IMR-90 (cell line): ENCODE measurements around the gene SLC4A11. TPM values are rescaled to one million over a fixed set of nuclear protein-coding genes. Genes with fewer than 3 reads are reported as not detected.

ENCODE experiments used
- ATAC-seq: fragments of 200-7000 bp; cut with Tn5 transposase; 2 replicates; pipeline ENCODE4 v1.9.1; 2020; ENCODE audit warnings: low read depth, mild to moderate bottlenecking, moderate library complexity
- BruUV-seq: library from RNA; stranded (reverse); fragments of 400-500 nt; replicated peaks from 2 replicates; lab custom pipeline; 2021; lab: Mats Ljungman, UMichigan
- CTCF ChIA-PET: fragments of 300-600 bp; formaldehyde crosslinking; extraction: SDS; loops from one replicate; lab custom pipeline; 2021; ENCODE audit warnings: antibody characterized with exemption; lab: Yijun Ruan, JAX
- POLR2A ChIA-PET: fragments of 300-600 bp; sonication (Branson Sonifier 250); formaldehyde crosslinking; loops from one replicate; lab custom pipeline; 2022; ENCODE audit warnings: antibody characterized with exemption; ENCODE audit not compliant: unreplicated experiment; lab: Charles Lee
- DNase-seq: peaks from one replicate; pipeline ENCODE4 v3.0.0; 2013
- H2AFZ ChIP-seq: replicated peaks from 2 replicates; pipeline ENCODE3; 2013; ENCODE audit warnings: low read length, mild to moderate bottlenecking; ENCODE audit not compliant: poor library complexity
- H2AK5ac ChIP-seq: 2 replicates; pipeline ENCODE4 v1.6.1; 2013; ENCODE audit warnings: low read depth, low read length, inconsistent platforms
- H2AK9ac ChIP-seq: replicated peaks from 2 replicates; pipeline ENCODE3; 2013; ENCODE audit warnings: mild to moderate bottlenecking, low read depth, low read length, moderate library complexity; ENCODE audit not compliant: poor library complexity
- H2BK120ac ChIP-seq: 2 replicates; pipeline ENCODE4 v1.6.1; 2013; ENCODE audit warnings: low read depth, low read length, inconsistent platforms
- H2BK15ac ChIP-seq: 3 replicates; pipeline ENCODE4 v1.6.1; 2013; ENCODE audit warnings: low read depth, low read length, inconsistent platforms
- H2BK20ac ChIP-seq: 2 replicates; pipeline ENCODE4 v1.6.1; 2013; ENCODE audit warnings: low read depth, mild to moderate bottlenecking, inconsistent platforms, low read length, moderate library complexity
- H2BK5ac ChIP-seq: 2 replicates; pipeline ENCODE4 v1.6.1; 2013; ENCODE audit warnings: mild to moderate bottlenecking, low read depth, low read length, inconsistent platforms; ENCODE audit not compliant: poor library complexity, severe bottlenecking
- H3K14ac ChIP-seq: replicated peaks from 2 replicates; pipeline ENCODE4 v1.6.1; 2013; ENCODE audit warnings: low read depth, low read length, inconsistent platforms
- H3K18ac ChIP-seq: 2 replicates; pipeline ENCODE4 v1.6.1; 2013; ENCODE audit warnings: low read depth, low read length, control low read depth
- H3K23ac ChIP-seq: 2 replicates; pipeline ENCODE4 v1.6.1; 2013; ENCODE audit warnings: low read depth, low read length, inconsistent platforms
- H3K27ac ChIP-seq: 2 replicates; pipeline ENCODE4 v1.5.1; 2013; ENCODE audit warnings: mild to moderate bottlenecking, control low read depth, low read length; ENCODE audit not compliant: insufficient read depth
- H3K27me3 ChIP-seq: 2 replicates; pipeline ENCODE4 v1.6.1; 2013; ENCODE audit warnings: low read length; ENCODE audit not compliant: control insufficient read depth, insufficient read depth
- H3K36me3 ChIP-seq: 2 replicates; pipeline ENCODE4 v1.6.1; 2013; ENCODE audit warnings: low read length, mixed read lengths; ENCODE audit not compliant: control insufficient read depth, insufficient read depth
- H3K4ac ChIP-seq: 2 replicates; pipeline ENCODE4 v1.6.1; 2013; ENCODE audit warnings: low read depth, low read length, inconsistent platforms
- H3K4me1 ChIP-seq: 2 replicates; pipeline ENCODE4 v1.6.1; 2013; ENCODE audit warnings: low read length, mixed read lengths; ENCODE audit not compliant: control insufficient read depth, insufficient read depth
- H3K4me2 ChIP-seq: 2 replicates; pipeline ENCODE4 v1.6.1; 2013; ENCODE audit warnings: low read depth, mild to moderate bottlenecking, control low read depth, low read length, moderate library complexity
- H3K4me3 ChIP-seq: 2 replicates; pipeline ENCODE4 v1.5.1; 2013; ENCODE audit warnings: low read depth, mild to moderate bottlenecking, control low read depth, low read length, moderate library complexity; ENCODE audit not compliant: insufficient read depth
- H3K56ac ChIP-seq: 2 replicates; pipeline ENCODE4 v1.6.1; 2013; ENCODE audit warnings: low read length, inconsistent platforms; ENCODE audit not compliant: insufficient read depth; ENCODE audit errors: extremely low read depth
- H3K79me1 ChIP-seq, 2 experiments: 2 replicates each; pipeline ENCODE4 v1.6.1; 2013; ENCODE audit warnings: low read length in 2 of 2, inconsistent platforms in 1 of 2, low read depth in 1 of 2
- H3K9ac ChIP-seq: 2 replicates; pipeline ENCODE4 v1.6.1; 2013; ENCODE audit warnings: low read depth, low read length, control low read depth
- H3K9me1 ChIP-seq: 2 replicates; pipeline ENCODE4 v1.6.1; 2013; ENCODE audit warnings: low read length, inconsistent platforms; ENCODE audit not compliant: insufficient read depth
- H3K9me3 ChIP-seq: 2 replicates; pipeline ENCODE4 v1.6.1; 2013; ENCODE audit warnings: low read length; ENCODE audit not compliant: control insufficient read depth, insufficient read depth
- H4K20me1 ChIP-seq: 2 replicates; pipeline ENCODE4 v1.6.1; 2013; ENCODE audit warnings: low read length, inconsistent platforms; ENCODE audit not compliant: insufficient read depth
- H4K5ac ChIP-seq: 2 replicates; pipeline ENCODE4 v1.6.1; 2013; ENCODE audit warnings: mild to moderate bottlenecking, low read depth, low read length, control low read depth
- H4K8ac ChIP-seq, 2 experiments: 2 replicates each; pipeline ENCODE4 v1.6.1; 2013; ENCODE audit warnings: low read depth in 2 of 2, low read length in 2 of 2, control low read depth in 1 of 2, inconsistent platforms in 1 of 2
- H4K91ac ChIP-seq: 2 replicates; pipeline ENCODE4 v1.6.1; 2013; ENCODE audit warnings: low read depth, low read length, inconsistent platforms; ENCODE audit not compliant: insufficient read depth
- BHLHE40 ChIP-seq: fragments of 150-350 bp; IDR thresholded peaks from 2 replicates; pipeline ENCODE4 v1.6.1; 2016; ENCODE audit warnings: mild to moderate bottlenecking, low read depth, low read length
- CEBPB ChIP-seq: IDR thresholded peaks from 2 replicates; pipeline ENCODE4 v1.6.1; 2012; ENCODE audit warnings: low read depth, low read length, improper control_type of control experiment
- CHD1 ChIP-seq: IDR thresholded peaks from 2 replicates; pipeline ENCODE4 v1.6.1; 2012; ENCODE audit warnings: low read depth, low read length, improper control_type of control experiment
- ELK1 ChIP-seq: fragments of 150-350 bp; IDR thresholded peaks from 2 replicates; pipeline ENCODE4 v1.6.1; 2016; ENCODE audit warnings: low read depth, mild to moderate bottlenecking, low read length, moderate library complexity, borderline replicate concordance
- FOS ChIP-seq: fragments of 150-350 bp; IDR thresholded peaks from 2 replicates; pipeline ENCODE4 v1.6.1; 2016; ENCODE audit warnings: low read depth, low read length
- MAFK ChIP-seq: IDR thresholded peaks from 2 replicates; pipeline ENCODE4 v1.6.1; 2012; ENCODE audit warnings: low read depth, low read length, improper control_type of control experiment
- MAZ ChIP-seq: IDR thresholded peaks from 2 replicates; pipeline ENCODE4 v1.6.1; 2012; ENCODE audit warnings: low read depth, mild to moderate bottlenecking, low read length, improper control_type of control experiment, moderate library complexity, borderline replicate concordance
- MXI1 ChIP-seq: IDR thresholded peaks from 2 replicates; pipeline ENCODE4 v1.6.1; 2012; ENCODE audit warnings: low read depth, mild to moderate bottlenecking, low read length, moderate library complexity, borderline replicate concordance
- NFE2L2 ChIP-seq: fragments of 150-350 bp; IDR thresholded peaks from 2 replicates; pipeline ENCODE4 v1.6.1; 2016; ENCODE audit warnings: low read depth, mild to moderate bottlenecking, low read length
- POLR2A ChIP-seq: IDR thresholded peaks from 2 replicates; pipeline ENCODE4 v1.6.1; 2012; ENCODE audit warnings: mild to moderate bottlenecking, low read depth, low read length
- RAD21 ChIP-seq: IDR thresholded peaks from 2 replicates; pipeline ENCODE4 v1.6.1; 2012; ENCODE audit warnings: low read length, improper control_type of control experiment
- RCOR1 ChIP-seq: IDR thresholded peaks from 2 replicates; pipeline ENCODE4 v1.6.1; 2012; ENCODE audit warnings: mild to moderate bottlenecking, low read length, improper control_type of control experiment; ENCODE audit not compliant: insufficient replicate concordance
- RFX5 ChIP-seq: IDR thresholded peaks from 2 replicates; pipeline ENCODE4 v1.8.0; 2012; ENCODE audit warnings: low read depth, mild to moderate bottlenecking, low read length, moderate library complexity
- SMC3 ChIP-seq: fragments of 150-350 bp; IDR thresholded peaks from 2 replicates; pipeline ENCODE4 v1.6.1; 2016; ENCODE audit warnings: low read depth, mild to moderate bottlenecking, antibody characterized with exemption, low read length, moderate library complexity
- USF2 ChIP-seq: fragments of 150-350 bp; IDR thresholded peaks from 2 replicates; pipeline ENCODE4 v1.6.1; 2017; ENCODE audit warnings: mild to moderate bottlenecking, antibody characterized with exemption, low read length, low read depth
- WGBS, 2 experiments: methylation state at CpG; one replicate each; pipeline versions ENCODE4 v1.1.5 to v1.1.7; 2013; ENCODE audit warnings: missing lambda C conversion rate in 2 of 2; ENCODE audit not compliant: insufficient read length in 1 of 2; ENCODE audit errors: extremely low coverage in 2 of 2; 5-methylcytosine and 5-hydroxymethylcytosine counted together
- dilution Hi-C: fragments of 300-500 bp; cut with HindIII; formaldehyde crosslinking; loops from one replicate; pipeline ENCODE4 v1.14.3; 2018; ENCODE audit warnings: low sequenced_read_pairs; ENCODE audit not compliant: unreplicated experiment
- in situ Hi-C: fragments of 300-500 bp; cut with MboI; formaldehyde crosslinking; loops from 3 replicates; pipeline ENCODE4 v1.14.3; 2019; ENCODE audit warnings: low sequenced_read_pairs, inconsistent platforms, mixed read lengths
- intact Hi-C: fragments of 100-400 bp; cut with micrococcal nuclease; formaldehyde crosslinking; loops from 2 replicates; pipeline ENCODE4 v1.10.0; 2022
- polyA plus RNA-seq, 3 experiments: library from polyadenylated mRNA; depleted of rRNA; stranded (reverse); fragments of >200 nt; gene quantifications; 2 replicates each; pipeline ENCODE4 v1.2.3, GENCODE V29; 2012; ENCODE audit warnings: low replicate concordance in 1 of 3
- total RNA-seq: library from RNA; depleted of rRNA; stranded (reverse); fragments of >200 nt; gene quantifications from 2 replicates; pipeline ENCODE4 v1.2.3, GENCODE V29; 2012
- TF ChIP-seq, protein P1 (sequence below): conservative IDR thresholded peaks from 2 replicates; pipeline ENCODE4 v1.5.1; 2012; ENCODE audit warnings: mild to moderate bottlenecking, low read depth, low read length, improper control_type of control experiment

Gene SLC4A11
- total and polyA plus RNA-seq, 2 of the 4 experiments (the other 2 are of a cell fraction) = 0.36 to 0.79 TPM

DNA sequence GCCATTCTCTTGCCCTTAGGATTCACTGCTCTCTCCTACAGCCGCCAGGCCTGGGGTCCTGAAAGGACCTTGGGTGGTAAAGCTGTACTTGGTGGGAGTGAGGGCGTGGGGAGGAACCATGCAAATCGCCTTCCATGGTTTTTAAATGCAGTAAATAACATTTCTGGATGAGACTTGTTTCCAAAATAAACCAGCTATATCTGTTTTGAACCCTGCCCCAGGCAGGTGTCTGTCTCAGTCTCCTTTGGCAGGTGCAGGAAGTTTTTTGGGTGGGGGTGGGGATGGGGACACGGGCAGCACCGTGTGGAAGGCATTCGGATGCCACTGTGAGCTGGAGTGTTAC lies 15.4 kb downstream of the SLC4A11 start:
- no peak overlapping the region for H4K5ac ChIP-seq
- BruUV-seq = no TSS peak
- no peak overlapping the region for H3K9ac ChIP-seq
- ATAC-seq (no peak), DNase-seq (no peak)
- H4K8ac ChIP-seq = no peak overlapping the region
- CTCF ChIA-PET = no interaction called here
- no peak overlapping the region for H3K27ac ChIP-seq
- no peak overlapping the region for H3K4me3 ChIP-seq
- peaks cover 0 to 1% of the 10 kb centered on the region in 2 experiments; a peak in 2 of 4 replicates for H3K79me1 ChIP-seq
- no peak overlapping the region for H3K4ac ChIP-seq
- H4K91ac ChIP-seq = no peak overlapping the region
- in situ Hi-C loops = no loop called here
- peaks cover 2% of the 10 kb centered on the region for H4K20me1 ChIP-seq
- no peak overlapping the region for H2BK5ac ChIP-seq
- H2AK9ac ChIP-seq = no peak overlapping the region
- H2AK5ac ChIP-seq = no peak overlapping the region
- H3K4me2 ChIP-seq = no peak overlapping the region
- H3K4me1 ChIP-seq = no peaks in the 10 kb centered on the region
- H2BK15ac ChIP-seq = no peak overlapping the region
- no CpG with 5 or more reads among the region's 6 CpGs for WGBS, 2 experiments
- no peak overlapping the region for H2BK20ac ChIP-seq
- no peak overlapping the region for H3K23ac ChIP-seq
- intact Hi-C loops = no loop called here
- TF ChIP-seq BHLHE40 = no peak
- TF ChIP-seq CHD1 = no peak
- TF ChIP-seq RFX5 = no peak
- TF ChIP-seq CEBPB = no peak
- TF ChIP-seq ELK1 = no peak
- TF ChIP-seq RAD21 = no peak
- TF ChIP-seq POLR2A = no peak
- no peak for TF ChIP-seq RCOR1
- no peak for TF ChIP-seq MXI1
- TF ChIP-seq FOS = no peak
- TF ChIP-seq USF2 = no peak
- TF ChIP-seq, protein P1, sequence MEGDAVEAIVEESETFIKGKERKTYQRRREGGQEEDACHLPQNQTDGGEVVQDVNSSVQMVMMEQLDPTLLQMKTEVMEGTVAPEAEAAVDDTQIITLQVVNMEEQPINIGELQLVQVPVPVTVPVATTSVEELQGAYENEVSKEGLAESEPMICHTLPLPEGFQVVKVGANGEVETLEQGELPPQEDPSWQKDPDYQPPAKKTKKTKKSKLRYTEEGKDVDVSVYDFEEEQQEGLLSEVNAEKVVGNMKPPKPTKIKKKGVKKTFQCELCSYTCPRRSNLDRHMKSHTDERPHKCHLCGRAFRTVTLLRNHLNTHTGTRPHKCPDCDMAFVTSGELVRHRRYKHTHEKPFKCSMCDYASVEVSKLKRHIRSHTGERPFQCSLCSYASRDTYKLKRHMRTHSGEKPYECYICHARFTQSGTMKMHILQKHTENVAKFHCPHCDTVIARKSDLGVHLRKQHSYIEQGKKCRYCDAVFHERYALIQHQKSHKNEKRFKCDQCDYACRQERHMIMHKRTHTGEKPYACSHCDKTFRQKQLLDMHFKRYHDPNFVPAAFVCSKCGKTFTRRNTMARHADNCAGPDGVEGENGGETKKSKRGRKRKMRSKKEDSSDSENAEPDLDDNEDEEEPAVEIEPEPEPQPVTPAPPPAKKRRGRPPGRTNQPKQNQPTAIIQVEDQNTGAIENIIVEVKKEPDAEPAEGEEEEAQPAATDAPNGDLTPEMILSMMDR = no peak
- no peak for TF ChIP-seq NFE2L2
- TF ChIP-seq SMC3 = no peak
- no peak for TF ChIP-seq MAZ
- no peak for TF ChIP-seq MAFK
- peaks cover 27% of the 10 kb centered on the region for H3K36me3 ChIP-seq
- H3K27me3 ChIP-seq = no peaks in the 10 kb centered on the region
- POLR2A ChIA-PET = no interaction called here
- dilution Hi-C loops = no loop called here
- no peak overlapping the region for H3K56ac ChIP-seq
- H3K9me3 ChIP-seq = no peaks in the 10 kb centered on the region
- no peak overlapping the region for H2BK120ac ChIP-seq
- no peaks in the 10 kb centered on the region for H3K9me1 ChIP-seq
- no peak overlapping the region for H3K14ac ChIP-seq
- no peak overlapping the region for H3K18ac ChIP-seq
- H2AFZ ChIP-seq = no peak overlapping the region
